ENCODE results near the gene ADCY10.

Gene ADCY10

DNA sequence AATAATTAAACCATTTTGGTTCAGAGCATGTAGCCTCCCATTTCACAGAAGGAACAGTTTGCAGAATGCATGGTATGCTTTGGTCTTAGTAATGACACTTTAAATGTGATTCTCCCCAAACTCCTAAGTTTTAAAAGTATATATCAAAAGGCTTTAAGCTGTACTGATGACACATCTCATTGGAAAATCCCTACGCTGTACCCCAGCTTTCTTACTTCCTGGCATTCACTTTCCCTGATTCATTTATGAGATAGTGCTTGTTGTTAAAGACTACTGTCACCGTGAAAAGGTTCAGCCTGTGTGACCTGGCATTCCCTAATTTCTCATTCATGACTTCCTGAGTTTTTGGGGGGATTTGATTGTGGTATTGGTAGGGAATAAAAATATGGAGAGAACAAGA lies 138.8 kb downstream of the ADCY10 start:
- DNase-seq (ENCODE audit: low spot score), result no peak

DNA sequence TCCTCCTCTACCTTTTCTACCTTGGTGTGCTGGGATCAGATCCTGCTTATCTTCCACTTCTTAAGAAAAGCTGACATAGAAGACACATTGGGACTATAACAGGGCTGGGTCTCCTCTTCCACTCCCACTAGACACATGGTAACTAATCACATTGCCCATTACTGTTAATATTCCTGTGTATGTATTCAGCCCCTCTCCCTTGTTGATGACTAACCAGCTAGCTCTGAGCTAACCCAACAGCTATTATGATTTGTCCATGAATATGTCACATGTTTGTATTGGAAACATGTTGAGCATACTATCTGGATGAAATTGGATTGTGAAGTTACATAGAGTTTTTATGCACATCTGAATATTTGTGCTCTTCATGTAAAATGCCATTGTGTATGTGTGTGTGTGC lies 139.2 kb downstream of the ADCY10 start:
- DNase-seq (ENCODE audit: low spot score), result no peak

DNA sequence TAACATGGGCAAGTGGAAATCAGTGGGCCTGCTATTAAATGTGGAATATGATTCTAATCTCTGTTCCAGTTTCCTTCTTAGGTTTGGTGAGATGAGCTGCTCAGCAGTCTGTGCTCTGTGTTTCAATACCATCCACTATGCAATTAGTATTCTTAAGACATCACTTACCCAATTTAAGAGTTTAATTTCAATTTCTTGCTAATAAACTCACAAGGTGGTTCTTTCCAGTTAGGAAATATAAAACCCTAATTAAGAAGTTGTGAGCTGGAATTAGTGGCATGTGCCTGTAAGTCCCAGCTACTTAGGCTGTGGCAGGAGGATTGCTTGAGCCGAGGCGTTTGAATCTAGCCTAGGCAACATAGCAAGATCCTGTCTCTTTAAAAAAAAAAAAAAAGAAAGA lies 140.4 kb downstream of the ADCY10 start:
- no peak for DNase-seq (ENCODE audit: low spot score)

DNA sequence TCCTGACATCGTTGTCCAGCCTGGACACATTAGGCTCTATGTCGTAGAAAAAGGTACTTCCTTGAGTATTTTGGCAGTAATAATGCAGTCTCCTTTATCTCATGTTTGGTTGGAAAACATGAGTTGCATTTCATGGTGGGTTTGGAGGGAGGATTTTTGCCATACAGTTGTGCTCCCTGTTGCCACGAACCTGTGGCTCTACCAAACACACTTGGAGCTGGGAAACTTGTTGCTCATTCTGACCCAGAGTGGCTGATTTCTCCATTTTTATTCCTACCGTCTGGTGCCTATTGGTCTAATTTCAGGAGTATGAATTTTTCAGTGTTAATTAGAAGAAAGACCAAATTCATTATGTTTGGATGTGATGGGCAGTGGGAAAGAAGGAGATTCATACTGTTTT lies 141.5 kb downstream of the ADCY10 start:
- DNase-seq (ENCODE audit: low spot score), result no peak

DNA sequence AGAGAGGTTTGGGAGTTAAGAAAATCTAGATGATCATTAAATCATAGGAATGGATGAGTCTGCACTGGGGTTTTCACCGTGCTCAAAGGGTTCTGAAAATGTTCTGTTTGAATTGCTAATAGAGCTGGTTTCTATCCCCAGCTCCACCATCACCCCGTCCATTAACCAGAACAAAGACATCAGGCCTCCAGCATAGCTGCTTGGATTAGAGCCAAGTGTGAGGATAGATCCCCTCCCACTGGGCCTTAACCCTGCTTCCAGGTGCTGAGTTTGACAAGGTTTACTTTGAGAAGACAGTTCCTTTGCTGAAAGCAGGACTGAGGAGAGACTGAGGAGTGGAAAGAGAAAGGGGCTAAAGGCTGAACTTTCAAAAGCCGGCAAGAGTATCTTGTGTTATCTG lies 143.8 kb downstream of the ADCY10 start:
- DNase-seq (ENCODE audit: low spot score), result no peak

DNA sequence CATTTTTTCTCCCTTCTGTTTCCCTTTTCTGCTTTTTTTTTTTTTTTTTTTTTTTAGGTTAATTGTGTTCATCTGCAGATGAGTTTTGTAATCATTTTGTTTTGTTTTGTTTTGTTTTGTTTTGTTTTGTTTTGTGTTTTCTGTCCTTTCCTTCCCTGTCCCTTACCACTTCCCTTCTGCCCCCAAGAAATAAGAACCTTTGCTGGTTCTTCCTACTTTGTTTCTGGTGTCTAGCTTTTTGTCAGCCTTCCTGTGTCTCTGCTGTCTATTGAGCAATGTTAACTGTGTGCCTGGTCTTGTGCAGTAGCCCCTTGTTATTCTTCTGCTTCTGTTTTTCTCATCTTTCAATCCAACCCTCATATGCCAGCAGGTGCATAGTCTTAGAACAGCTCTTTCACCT lies 146.2 kb downstream of the ADCY10 start:
- DNase-seq (ENCODE audit: low spot score), result no peak

DNA sequence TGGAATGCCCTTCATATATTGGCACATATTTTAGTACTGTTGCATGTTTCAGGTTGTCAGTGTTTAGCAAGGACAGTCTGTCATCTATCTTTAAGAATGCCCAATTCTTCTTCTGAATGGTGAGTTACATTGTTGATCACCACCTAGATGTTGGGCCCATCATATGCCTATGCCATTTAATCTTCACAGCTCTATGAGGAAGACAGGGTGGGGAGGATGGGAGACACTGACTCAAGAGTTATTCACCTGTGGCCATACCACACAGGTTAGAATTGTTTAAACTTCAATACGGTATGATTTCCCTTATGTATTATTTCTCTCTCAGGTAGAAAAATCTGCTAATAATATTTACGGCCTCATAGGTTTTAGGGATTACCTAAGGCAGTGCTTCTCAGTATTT lies 147.4 kb downstream of the ADCY10 start:
- DNase-seq (ENCODE audit: low spot score), result no peak

DNA sequence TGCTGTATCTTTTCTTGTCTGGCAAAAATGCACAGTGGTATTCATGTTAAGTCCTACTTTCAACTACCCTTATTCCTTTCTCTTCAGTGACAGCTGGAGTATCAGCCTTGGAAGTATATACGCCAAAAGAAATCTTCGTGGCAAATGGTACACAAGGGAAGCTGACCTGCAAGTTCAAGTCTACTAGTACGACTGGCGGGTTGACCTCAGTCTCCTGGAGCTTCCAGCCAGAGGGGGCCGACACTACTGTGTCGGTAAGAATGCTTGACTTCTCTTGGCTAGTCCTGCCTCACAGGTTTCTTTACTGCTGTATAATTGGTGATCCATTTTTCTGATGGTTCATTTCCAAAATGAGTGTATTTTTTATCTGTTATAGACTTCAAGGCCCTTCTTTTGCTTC lies 148.4 kb downstream of the ADCY10 start:
- DNase-seq (ENCODE audit: low spot score), result no peak

DNA sequence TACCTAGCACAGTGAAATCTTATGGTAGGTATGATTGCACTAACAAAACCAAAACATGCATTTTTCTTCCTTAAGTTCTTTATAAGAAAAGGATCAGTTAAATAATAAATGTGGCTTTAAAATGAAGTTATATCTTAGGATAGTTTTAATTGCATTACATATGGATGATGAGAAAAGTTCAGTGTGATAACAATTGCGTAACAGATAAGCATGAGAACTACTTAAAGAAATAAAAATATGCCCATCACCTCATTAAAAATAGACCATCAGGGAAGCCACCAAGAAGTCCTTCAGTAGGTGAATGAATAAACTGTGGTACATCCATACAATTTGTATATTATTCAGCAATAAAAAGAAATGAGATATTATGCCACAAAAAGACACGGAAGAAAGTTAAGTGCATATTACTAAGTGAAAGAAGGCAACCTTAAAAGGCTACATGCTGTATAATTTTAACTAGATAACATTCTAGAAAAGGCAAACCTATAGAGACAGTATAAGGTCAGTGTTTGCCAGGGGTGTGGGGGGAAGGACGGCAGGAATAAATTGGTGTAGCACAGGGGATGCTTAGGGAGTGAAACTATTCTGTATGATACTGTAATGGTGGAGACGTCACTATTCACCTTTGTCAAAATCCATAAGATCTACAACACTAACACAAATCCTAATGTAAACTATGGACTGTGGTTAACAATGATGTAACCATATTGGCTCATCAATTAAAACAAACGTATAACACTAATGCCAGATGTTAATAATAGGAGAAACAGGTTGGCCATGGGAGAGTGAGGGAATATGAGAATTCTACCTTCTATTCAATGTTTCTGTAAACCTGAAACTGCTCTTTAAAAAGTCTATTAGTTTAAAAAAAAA lies 149.2 kb downstream of the ADCY10 start:
- DNase-seq (ENCODE audit: low spot score), result no peak

DNA sequence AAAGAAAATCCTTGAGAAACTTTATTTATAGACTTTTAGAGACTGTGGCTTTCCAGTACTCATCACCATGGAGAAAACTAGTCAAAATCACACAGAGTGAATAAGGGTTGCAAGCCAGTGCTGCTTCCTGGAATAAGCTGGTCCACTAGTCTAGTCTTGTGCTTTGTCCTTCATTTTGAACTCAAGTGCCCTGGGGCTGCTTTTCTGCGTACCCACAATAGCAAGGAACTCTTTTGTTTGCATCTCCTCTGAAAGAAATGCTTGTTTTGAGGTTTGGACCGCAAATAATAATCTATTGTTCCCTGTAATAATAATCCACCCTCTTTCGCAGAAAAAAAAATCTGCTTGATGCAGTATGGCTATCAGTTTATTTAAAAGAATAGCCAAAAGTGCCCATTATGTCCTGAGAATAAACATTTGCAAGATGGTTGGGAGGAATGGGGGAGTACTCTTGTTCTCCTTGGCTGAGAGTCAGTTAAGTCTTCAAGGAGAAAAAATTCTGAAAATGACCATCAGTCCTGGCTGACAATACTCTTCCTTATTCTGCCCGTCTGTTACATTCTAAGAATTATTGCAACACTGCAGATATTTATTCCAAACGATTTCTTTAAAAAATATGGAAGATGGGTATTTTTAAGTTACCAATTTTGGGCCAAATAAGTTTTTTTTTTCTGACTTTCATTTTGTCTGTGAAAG lies 150.3 kb downstream of the ADCY10 start:
- DNase-seq (ENCODE audit: low spot score), result no peak

DNA sequence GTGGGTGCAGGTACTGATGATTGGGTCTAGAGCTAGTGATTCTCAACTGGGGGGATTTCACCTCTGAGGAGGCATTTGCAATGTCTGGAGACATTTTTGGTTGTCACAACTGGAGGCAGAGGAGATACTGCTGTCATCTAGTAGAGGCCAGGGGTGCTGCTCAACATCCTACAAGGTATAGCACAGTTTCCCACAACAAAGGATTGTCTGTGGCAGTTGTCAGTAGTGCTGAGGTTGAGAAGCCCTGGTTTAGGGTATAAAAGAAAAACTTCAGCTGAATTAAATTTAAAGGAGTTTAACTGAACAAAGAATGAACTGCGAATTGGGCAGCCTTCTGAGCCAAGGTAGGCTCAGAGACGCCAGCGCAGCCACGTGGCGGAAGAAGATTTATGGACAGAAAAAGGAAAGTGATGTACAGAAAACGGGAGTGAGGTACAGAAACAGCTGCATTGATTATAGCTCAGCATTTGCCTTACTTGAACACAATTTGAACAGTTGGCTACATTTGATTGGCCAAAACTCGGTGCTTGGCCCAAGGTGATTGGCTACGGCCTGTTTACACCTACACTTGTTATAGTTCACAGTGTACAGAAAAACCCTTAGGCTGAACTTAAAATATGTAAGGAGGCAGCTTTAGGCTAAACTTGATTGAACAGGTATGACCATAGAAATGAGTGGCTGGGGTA lies 151.7 kb downstream of the ADCY10 start:
- no peak for DNase-seq (ENCODE audit: low spot score)

DNA sequence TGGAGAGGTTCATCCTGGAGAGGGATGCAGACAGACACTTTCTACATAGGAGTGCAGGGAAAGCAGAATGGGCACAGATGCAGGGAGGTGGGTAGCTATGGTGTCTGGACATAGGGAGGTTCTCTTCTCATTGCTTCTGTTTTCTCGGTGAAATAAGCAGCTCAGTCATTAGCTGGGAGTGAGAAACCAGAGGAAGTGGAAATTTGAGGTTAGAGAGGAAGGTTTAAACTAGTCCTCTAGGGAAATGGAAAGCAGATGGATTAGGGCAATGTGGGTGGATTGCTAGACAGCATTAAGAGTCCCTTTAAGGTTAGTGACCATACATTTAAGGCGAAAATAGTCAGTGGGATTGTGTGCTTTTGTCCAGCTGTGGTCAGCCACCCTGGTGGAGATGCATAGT lies 152.5 kb downstream of the ADCY10 start:
- no peak for DNase-seq (ENCODE audit: low spot score)
